Panc1 (cell line): ENCODE measurements around the gene AFF3. TPM values are rescaled to one million over a fixed set of nuclear protein-coding genes. Genes with fewer than 3 reads are reported as not detected.

Experiments
- ATAC-seq: fragments of 200-7000 bp; cut with Tn5 transposase; 2 replicates; pipeline ENCODE4 v1.9.1; 2020; ENCODE audit warnings: mild to moderate bottlenecking, moderate library complexity
- BruUV-seq: library from RNA; stranded (reverse); fragments of 400-500 nt; replicated peaks from 2 replicates; lab custom pipeline; 2021; lab: Mats Ljungman, UMichigan
- CTCF ChIA-PET: fragments of 300-600 bp; sonication (Branson Sonifier 250); formaldehyde crosslinking; loops from one replicate; lab custom pipeline; 2022; ENCODE audit warnings: antibody characterized with exemption; lab: Charles Lee
- POLR2A ChIA-PET: fragments of 300-600 bp; sonication (Branson Sonifier 250); formaldehyde crosslinking; loops from one replicate; lab custom pipeline; 2022; ENCODE audit warnings: antibody characterized with exemption; lab: Charles Lee
- DNase-seq: peaks from one replicate; pipeline ENCODE4 v3.0.0-alpha.2; 2010; ENCODE audit warnings: low read depth, low spot score
- H3K27ac ChIP-seq: 2 replicates; pipeline ENCODE4 v1.5.1; 2011; ENCODE audit warnings: mild to moderate bottlenecking, low read length, inconsistent platforms
- H3K27me3 ChIP-seq: fragments of 200-500 bp; sonication (Bioruptor generic); 2 replicates; pipeline ENCODE4 v1.6.0; 2014; ENCODE audit warnings: low read length, inconsistent platforms; ENCODE audit not compliant: control insufficient read depth, insufficient read depth
- H3K36me3 ChIP-seq: fragments of 200-500 bp; sonication (Bioruptor generic); 2 replicates; pipeline ENCODE4 v1.5.1; 2014; ENCODE audit warnings: inconsistent platforms, mild to moderate bottlenecking, low read length, moderate library complexity; ENCODE audit not compliant: control insufficient read depth, insufficient read depth
- H3K4me1 ChIP-seq: 2 replicates; pipeline ENCODE4 v1.5.1; 2011; ENCODE audit warnings: inconsistent platforms, mild to moderate bottlenecking, low read length, moderate library complexity; ENCODE audit not compliant: control insufficient read depth, insufficient read depth
- H3K4me3 ChIP-seq, 2 experiments: 2 replicates each; pipeline ENCODE4 v1.5.1; 2011 to 2012; ENCODE audit warnings: low read depth in 2 of 2, low read length in 2 of 2, mild to moderate bottlenecking in 2 of 2, inconsistent platforms in 1 of 2, moderate library complexity in 1 of 2
- H3K9me3 ChIP-seq: fragments of 200-500 bp; sonication (Bioruptor generic); 2 replicates; pipeline ENCODE4 v1.5.1; 2014; ENCODE audit warnings: low read depth, mild to moderate bottlenecking, inconsistent platforms, low read length, moderate library complexity; ENCODE audit not compliant: control insufficient read depth, insufficient read depth
- CTCF ChIP-seq: fragments of 450-650 bp; IDR thresholded peaks from 2 replicates; pipeline ENCODE4 v1.5.1; 2017; ENCODE audit warnings: mild to moderate bottlenecking
- POLR2AphosphoS5 ChIP-seq: IDR thresholded peaks from 2 replicates; pipeline ENCODE4 v1.6.1; 2012; ENCODE audit warnings: mild to moderate bottlenecking, low read depth, low read length, moderate library complexity
- SIN3A ChIP-seq: IDR thresholded peaks from 2 replicates; pipeline ENCODE4 v1.6.1; 2012; ENCODE audit warnings: low read depth, mild to moderate bottlenecking, low read length, moderate library complexity, borderline replicate concordance; ENCODE audit not compliant: insufficient read depth
- TCF7L2 ChIP-seq: IDR thresholded peaks from 2 replicates; pipeline ENCODE4 v1.6.1; 2011; ENCODE audit warnings: mild to moderate bottlenecking, low read depth, low read length, inconsistent platforms
- in situ Hi-C: cut with HindIII; loops from 2 replicates; pipeline ENCODE4 v1.10.0; 2016; ENCODE audit warnings: low sequenced_read_pairs, low pct_unique_long_range_greater_than_20kb
- intact Hi-C: fragments of 100-400 bp; cut with micrococcal nuclease; formaldehyde crosslinking; loops from one replicate; pipeline ENCODE4 v1.10.0; 2022; ENCODE audit not compliant: unreplicated experiment
- total RNA-seq: library from RNA; stranded (reverse); gene quantifications from one replicate; pipeline ENCODE4 v1.2.1, GENCODE V29; 2021; ENCODE audit not compliant: unreplicated experiment
- TF ChIP-seq, protein P1 (sequence below), 2 experiments: IDR thresholded peaks; 2 replicates each; pipeline ENCODE4 v1.6.1; 2011 to 2012; ENCODE audit warnings: low read depth in 2 of 2, control low read depth in 1 of 2, low read length in 1 of 2, mild to moderate bottlenecking in 1 of 2, moderate library complexity in 1 of 2; ENCODE audit not compliant: insufficient read depth in 1 of 2

Gene AFF3
- total RNA-seq, 1 experiment from 2014 or later, result 2.2 TPM

GRCh38 chr2:100137866-100138570 lies 4.4 kb downstream of the AFF3 start:
- DNase-seq (no peak), ATAC-seq (no peak)
- H3K4me1 ChIP-seq, result no peaks in the 10 kb centered on the region
- H3K27ac ChIP-seq, result no peak overlapping the region
- no peak for TF ChIP-seq CTCF
- TF ChIP-seq TCF7L2, result no peak
- no peak for TF ChIP-seq SIN3A
- no peak for TF ChIP-seq POLR2AphosphoS5
- TF ChIP-seq, protein P1, sequence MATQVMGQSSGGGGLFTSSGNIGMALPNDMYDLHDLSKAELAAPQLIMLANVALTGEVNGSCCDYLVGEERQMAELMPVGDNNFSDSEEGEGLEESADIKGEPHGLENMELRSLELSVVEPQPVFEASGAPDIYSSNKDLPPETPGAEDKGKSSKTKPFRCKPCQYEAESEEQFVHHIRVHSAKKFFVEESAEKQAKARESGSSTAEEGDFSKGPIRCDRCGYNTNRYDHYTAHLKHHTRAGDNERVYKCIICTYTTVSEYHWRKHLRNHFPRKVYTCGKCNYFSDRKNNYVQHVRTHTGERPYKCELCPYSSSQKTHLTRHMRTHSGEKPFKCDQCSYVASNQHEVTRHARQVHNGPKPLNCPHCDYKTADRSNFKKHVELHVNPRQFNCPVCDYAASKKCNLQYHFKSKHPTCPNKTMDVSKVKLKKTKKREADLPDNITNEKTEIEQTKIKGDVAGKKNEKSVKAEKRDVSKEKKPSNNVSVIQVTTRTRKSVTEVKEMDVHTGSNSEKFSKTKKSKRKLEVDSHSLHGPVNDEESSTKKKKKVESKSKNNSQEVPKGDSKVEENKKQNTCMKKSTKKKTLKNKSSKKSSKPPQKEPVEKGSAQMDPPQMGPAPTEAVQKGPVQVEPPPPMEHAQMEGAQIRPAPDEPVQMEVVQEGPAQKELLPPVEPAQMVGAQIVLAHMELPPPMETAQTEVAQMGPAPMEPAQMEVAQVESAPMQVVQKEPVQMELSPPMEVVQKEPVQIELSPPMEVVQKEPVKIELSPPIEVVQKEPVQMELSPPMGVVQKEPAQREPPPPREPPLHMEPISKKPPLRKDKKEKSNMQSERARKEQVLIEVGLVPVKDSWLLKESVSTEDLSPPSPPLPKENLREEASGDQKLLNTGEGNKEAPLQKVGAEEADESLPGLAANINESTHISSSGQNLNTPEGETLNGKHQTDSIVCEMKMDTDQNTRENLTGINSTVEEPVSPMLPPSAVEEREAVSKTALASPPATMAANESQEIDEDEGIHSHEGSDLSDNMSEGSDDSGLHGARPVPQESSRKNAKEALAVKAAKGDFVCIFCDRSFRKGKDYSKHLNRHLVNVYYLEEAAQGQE (IDR thresholded peaks at IDR 0.05; ENCODE audit: insufficient read depth in 1 of 2, low read depth in 2 of 2, low read length in 1 of 2), result no peak
- no peaks in the 10 kb centered on the region for H3K36me3 ChIP-seq
- CTCF ChIA-PET, result interaction anchor here (0.7 kb wide), 1 partner anchor 289 kb away, joined by 3 read pairs; no protein-coding TSS in a partner anchor
- H3K4me3 ChIP-seq, result no peak overlapping the region
- no peaks in the 10 kb centered on the region for H3K9me3 ChIP-seq
- no TSS peak for BruUV-seq
- intact Hi-C loops, result no loop called here
- in situ Hi-C loops, result no loop called here
- H3K27me3 ChIP-seq, result peaks cover 5% of the 10 kb centered on the region; the same call in 1 of the 2 replicates
- POLR2A ChIA-PET, result no interaction called here

DNA sequence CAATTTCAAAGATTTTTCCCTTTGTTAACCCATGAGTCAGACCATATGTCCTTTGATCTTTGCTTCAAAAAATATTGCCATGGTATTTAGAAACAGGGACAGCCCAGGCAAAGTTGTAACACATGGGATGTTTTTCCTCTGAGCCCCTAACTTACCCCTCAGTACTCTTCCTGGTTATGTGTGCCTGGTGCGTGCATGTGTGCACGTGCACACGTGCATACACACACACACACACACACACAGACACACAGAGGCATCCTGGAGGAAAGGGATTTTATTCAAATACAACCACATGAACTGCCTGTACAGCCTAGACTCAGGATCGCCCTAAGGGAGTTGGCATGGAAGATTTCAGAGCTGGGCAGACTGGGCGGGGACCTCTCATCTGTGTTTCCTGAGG lies 5.1 kb downstream of the AFF3 start:
- no peaks in the 10 kb centered on the region for H3K9me3 ChIP-seq
- H3K27ac ChIP-seq, result no peak overlapping the region
- CTCF ChIA-PET, result no interaction called here
- POLR2A ChIA-PET, result no interaction called here
- H3K4me3 ChIP-seq, result no peak overlapping the region
- intact Hi-C loops (no loop called here), in situ Hi-C loops (no loop called here)
- no peak for TF ChIP-seq SIN3A
- TF ChIP-seq CTCF, result no peak
- TF ChIP-seq TCF7L2, result no peak
- TF ChIP-seq, protein P1 (IDR thresholded peaks at IDR 0.05; ENCODE audit: insufficient read depth in 1 of 2, low read depth in 2 of 2, low read length in 1 of 2), result no peak
- TF ChIP-seq POLR2AphosphoS5, result no peak
- H3K4me1 ChIP-seq, result no peaks in the 10 kb centered on the region
- DNase-seq (no peak), ATAC-seq (no peak)
- peaks cover 5% of the 10 kb centered on the region; the same call in 1 of the 2 replicates for H3K27me3 ChIP-seq
- no peaks in the 10 kb centered on the region for H3K36me3 ChIP-seq
- BruUV-seq, result no TSS peak
